Measurements from ENCODE around the gene GYG2.

The GYG2 gene

GRCh38 chrX:2819345-2820135, 9.2 kb upstream of the GYG2 start:
- DNase-seq, result no peak

- DNase-seq, result no peak
Observed at GRCh38 chrX:2820136-2820771, 8.5 kb upstream of the GYG2 start.

- DNase-seq, result no peak
Observed at GRCh38 chrX:2823795-2824386, 4.8 kb upstream of the GYG2 start.

GRCh38 chrX:2824886-2825285, 3.8 kb upstream of the GYG2 start:
- no peak for DNase-seq

- DNase-seq, result no peak
Observed at GRCh38 chrX:2828959-2829411, 255 bp downstream of the GYG2 start.

- DNase-seq, result no peak
Observed at GRCh38 chrX:2829469-2830246, 928 bp downstream of the GYG2 start.

GRCh38 chrX:2831471-2832228, 2.9 kb downstream of the GYG2 start:
- no peak for DNase-seq

- no peak for DNase-seq
Observed at GRCh38 chrX:2837961-2838360, 9.2 kb downstream of the GYG2 start.

GRCh38 chrX:2840961-2841360, 12.2 kb downstream of the GYG2 start:
- DNase-seq, result no peak

GRCh38 chrX:2841537-2841936, 12.8 kb downstream of the GYG2 start:
- no peak for DNase-seq

GRCh38 chrX:2846992-2847391, 18.3 kb downstream of the GYG2 start:
- DNase-seq, result no peak

- no peak for DNase-seq
Observed at GRCh38 chrX:2848871-2849301, 20.2 kb downstream of the GYG2 start.

GRCh38 chrX:2854918-2855317, 26.2 kb downstream of the GYG2 start:
- DNase-seq, result no peak

- DNase-seq, result no peak
Observed at GRCh38 chrX:2855761-2856160, 27.0 kb downstream of the GYG2 start.

GRCh38 chrX:2857566-2857965, 28.8 kb downstream of the GYG2 start:
- no peak for DNase-seq

GRCh38 chrX:2859197-2859797, 30.6 kb downstream of the GYG2 start:
- no peak for DNase-seq

- no peak for DNase-seq
Observed at GRCh38 chrX:2862404-2862803, 33.7 kb downstream of the GYG2 start.

GRCh38 chrX:2863646-2864045, 34.9 kb downstream of the GYG2 start:
- no peak for DNase-seq

- DNase-seq, result no peak
Observed at GRCh38 chrX:2867206-2867605, 38.5 kb downstream of the GYG2 start.

GRCh38 chrX:2870650-2871049, 41.9 kb downstream of the GYG2 start:
- no peak for DNase-seq

- DNase-seq, result no peak
Observed at GRCh38 chrX:2871831-2872230, 43.1 kb downstream of the GYG2 start.

GRCh38 chrX:2872671-2873277, 44.0 kb downstream of the GYG2 start:
- no peak for DNase-seq
